GM18909 (cell line): ENCODE measurements around the gene LRGUK.
A peak's percentile ranks its signal among the peaks of the same experiment; 100 is the strongest.
"Not testable (repeated sequence)": the region's sequence is repeated elsewhere in the genome, so short reads cannot be mapped to it uniquely, and the experiment has no call there.

Experiments used
- ATAC-seq: cut with Tn5 transposase; IDR thresholded peaks from one replicate; pipeline ENCODE4 v1.9.1; 2021; ENCODE audit warnings: mild to moderate bottlenecking; ENCODE audit not compliant: unreplicated experiment, poor library complexity

LRGUK gene

DNA sequence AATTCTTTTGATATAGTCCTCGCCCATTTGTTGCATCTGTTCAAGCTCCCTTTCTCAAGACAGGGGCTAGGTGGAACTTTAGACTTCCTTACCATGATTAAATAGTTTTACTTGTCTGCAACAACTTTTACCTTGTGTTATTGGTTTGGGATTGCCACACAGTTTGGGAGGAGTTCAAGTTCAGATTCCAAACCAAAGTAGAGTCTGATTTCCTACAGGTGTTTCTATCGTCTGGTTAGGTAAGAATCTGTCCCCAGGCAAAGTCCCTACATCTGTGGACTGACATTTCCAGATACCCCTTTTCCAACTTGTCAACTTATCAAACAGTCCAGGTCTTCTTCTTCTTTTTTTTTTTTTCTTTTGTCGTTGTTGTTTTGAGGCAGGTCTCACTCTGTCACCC is 93.1 kb downstream of the LRGUK start:
- no peak for ATAC-seq

DNA sequence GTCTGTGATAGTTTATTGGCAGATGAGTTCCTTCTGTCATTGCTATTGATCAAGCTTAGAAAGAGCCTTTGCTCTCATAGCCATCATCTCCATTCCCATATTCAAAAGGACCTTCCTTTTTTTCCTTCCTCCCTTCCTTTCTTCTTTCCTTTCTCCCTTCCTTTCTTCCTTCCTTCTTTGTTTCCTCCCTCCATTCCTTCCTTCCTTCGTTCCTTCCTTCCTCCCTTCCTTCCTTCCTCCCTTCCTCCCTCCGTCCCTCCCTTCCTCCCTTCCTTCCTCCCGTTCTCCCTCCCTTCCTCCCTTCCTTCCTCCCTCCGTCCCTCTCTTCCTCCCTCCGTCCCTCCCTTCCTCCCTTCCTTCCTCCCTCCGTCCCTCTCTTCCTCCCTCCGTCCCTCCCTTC is 104.2 kb downstream of the LRGUK start:
- ATAC-seq = not testable (repeated sequence)

DNA sequence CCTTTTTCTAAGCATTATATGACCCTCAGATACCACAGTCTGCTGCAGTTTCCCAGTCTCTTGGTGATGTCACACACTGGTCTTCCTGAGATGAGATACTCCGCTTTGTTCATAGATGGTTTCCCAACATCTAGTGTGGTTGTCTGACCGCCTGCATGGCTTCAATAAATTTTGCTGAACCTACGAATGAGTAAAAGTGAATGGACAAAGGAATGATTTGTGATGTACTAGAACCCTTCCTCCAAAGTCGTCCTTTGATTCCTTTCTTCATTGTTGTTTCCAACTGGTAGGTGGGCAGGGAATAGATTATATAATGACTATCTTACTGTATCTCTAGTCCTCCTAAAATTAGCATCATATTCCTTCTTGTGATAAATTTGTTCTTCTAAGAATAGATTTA is 107.1 kb downstream of the LRGUK start:
- no peak for ATAC-seq

DNA sequence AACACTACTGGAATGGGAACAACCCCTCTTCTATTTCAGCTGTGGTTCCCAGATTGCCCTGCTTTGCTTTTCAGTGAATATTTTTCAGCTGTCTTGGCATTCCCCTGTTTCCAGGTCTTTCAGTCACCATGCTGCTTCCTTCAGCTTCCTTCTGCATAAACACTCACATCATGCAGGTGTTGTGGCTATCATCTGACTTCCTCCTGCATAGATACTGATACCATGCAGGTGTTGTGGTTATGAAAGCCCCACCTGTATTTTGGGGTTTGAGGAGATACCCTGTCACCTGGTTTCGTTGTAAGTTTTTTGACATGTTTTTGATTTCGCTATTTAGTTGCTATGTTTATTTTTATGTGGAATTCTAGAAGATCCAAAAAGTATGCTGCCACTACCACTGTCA is 118.1 kb downstream of the LRGUK start:
- ATAC-seq = no peak

DNA sequence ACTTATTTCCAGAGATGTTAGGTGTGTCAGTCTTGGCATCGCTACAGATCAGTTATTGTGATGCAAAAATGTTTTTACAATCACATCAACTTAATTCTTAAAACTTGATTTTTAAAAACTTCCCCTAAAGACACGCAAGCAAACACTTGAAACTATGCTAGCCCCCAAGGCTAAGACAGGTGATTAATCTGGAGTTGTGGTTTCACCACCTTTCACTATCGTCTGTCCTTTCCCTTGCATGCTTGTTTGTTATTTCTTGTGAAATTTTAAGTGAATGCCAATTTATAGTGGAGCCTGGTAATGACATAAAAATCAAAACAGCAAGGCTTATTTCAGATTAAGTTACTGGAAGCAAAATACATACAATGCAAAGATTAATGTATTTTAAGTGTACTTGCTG is 119.2 kb downstream of the LRGUK start:
- ATAC-seq = no peak

DNA sequence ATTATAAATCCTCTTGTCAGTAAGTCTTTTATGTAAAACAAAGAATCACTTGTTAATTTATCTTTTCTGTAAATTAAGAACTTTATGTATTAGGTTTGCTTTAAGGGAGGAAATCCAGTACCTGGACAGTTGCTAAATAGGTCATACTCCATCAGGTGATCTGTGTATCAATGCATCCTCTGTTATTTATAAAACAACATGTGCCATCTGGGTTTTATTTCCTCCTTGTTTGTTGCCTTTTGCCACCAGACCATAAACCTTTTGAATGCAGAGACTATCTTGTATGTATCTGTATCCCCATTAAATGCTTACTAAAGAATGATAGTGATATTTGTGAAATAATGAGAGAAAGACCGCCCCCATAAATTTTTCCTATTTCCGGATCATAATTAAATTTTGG is 119.6 kb downstream of the LRGUK start:
- no peak for ATAC-seq

DNA sequence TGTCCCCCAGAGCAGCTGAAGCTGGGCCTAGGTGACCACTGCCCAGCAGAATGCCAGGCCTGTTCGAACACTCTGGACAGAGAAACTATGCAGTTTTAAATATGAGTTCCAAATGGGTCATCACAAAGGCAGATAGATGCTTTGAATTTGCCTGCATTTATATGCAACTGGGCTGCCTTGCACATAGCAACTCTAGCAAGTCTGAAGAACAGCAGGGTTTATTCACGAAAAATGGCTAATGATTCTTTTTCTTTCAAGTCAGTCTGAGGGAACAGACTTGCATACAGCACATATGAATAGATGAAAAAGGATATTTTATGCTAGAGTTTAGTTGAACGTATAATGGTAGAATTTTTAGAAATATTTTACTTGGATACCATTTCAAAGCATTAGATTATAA is 121.1 kb downstream of the LRGUK start:
- no peak for ATAC-seq

DNA sequence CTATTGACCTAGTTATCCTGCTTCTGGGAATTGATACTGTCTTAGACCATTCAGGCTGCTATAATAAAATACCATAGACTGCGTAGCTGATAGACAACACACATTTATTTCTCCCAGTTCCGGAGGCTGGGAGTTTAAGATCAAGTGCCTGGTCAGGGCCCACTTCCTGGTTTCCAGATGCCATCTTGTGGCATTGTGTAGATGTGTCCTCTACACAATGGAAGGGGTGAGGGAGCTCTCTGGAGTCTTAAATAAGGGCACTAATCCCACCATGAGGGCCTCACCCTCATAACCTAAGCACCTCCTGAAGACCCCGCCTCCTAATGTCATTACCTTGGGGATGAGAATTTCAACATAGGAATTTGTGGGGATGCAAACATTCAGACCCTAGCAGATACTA is 127.2 kb downstream of the LRGUK start:
- ATAC-seq = no peak

DNA sequence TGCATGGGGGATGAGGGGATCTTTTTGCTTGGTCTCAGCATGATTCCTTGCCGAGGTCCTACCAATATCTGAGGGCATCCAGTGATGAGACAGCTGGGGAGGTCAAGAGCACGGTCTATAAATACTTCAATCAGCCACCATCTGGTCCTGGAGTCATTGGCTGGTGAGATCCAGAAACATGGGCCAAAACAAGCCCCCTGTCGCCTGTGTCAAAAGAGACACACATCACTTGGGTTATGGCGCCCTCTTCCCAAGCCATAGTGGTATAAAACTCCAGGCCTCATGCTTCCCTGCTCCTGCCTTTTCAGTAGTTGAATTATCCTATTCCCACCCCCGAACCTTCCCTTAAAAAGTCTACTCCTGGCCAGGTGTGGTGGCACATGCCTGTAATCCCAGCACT is 128.7 kb downstream of the LRGUK start:
- no peak for ATAC-seq

DNA sequence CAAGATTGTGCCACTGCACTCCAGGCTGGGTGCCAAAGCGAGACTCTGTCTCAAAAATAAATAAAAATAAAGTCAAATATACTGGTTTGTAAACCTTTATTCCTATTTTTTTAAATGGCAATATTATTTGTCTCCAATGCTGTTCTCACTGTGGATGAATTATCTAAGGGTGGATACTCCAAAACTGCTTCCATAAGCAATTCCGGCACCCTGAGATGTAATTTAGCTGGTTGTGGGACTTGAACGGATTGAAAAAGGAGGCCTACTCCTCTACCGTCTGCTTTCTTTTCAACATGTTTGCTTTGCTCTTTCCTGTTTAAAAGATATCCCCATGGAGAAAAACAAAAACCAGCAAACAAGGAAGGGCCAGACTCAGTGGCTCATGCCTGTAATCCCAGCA is 135.2 kb downstream of the LRGUK start:
- ATAC-seq = no peak

DNA sequence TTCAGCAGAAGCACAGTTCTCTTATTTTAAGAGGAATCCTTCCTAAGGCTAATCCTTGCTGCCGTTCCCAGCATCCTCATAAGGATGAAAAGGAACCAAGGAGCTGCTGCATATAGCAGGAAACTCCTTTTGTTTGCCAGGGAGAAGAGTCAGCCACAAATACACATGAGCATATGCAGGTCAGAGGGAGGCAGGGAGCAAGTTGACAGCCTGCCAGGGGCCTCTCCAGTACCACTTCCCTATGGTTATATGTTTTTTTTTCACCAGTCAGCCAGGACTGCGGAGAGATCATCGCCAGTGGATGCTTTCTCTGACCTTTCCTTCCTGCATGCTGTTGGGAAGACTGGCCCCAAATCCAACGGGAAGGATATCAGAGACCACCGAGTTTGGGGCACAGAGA is 149.8 kb downstream of the LRGUK start:
- ATAC-seq = no peak

DNA sequence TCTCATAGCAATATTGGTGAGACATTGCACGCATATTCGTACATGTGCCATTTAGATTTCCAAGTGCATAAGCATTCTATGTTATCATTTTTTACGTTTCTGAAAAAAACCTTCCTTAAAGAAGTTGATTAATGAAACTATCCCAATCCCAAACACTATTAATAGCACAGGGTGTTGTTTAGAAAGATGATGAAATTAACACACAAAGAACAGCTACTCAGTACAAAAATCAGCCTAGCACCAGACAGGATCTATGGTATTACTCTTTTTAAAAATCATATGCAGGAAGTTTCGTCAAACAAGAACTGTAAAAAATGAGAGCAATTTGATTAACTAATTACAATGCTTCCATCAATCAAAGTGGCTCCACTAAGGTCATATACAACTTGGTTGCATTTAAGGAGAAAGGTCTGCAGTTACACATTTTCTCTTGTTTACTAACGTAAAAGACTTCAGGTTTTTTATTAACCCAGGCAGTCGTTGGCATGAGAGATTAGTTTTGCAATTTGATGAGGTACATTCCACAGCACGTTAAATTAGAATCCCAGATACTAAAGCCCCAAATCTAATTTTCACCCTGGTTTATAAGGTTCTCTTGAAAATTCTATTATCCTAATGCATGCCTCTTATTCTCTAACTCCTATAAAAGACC is 151.5 kb downstream of the LRGUK start:
- ATAC-seq = no peak

DNA sequence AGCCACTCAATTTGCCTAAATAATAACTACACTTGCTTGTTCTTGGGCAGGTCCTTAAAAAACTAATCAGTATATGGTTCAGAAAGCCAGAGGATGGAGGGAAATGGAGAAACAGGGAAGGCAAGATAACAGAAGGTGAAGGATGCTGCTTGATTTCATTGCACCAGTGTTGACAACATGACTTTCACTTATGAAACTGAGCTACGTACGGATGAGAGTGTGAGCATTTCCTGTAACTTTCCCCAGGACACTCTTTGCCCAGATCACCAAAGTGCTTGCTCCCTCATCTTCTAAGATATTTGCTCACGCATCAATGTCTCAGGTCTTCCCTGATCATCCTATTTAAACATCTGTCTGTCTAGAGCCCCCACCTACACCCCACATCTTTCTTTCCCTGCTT is 152.2 kb downstream of the LRGUK start:
- no peak for ATAC-seq

DNA sequence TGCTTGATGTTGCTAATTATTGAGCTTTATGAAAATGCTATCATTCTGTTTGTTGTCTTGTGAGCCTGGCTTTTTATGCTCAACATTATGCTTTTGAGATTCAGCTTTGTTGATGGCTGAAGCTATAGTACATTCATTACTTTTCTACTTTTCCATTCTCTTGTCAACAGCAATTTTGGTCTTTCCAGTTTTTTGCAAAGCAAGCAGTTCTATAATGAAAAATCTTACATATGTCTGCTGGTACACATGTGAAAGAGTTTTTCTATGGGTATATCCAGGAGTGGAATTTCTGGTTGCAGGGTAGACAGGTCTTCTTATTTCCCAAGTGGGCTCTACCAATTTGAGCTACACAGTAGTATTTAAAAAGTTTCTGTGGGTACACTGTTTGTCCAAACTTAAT is 152.8 kb downstream of the LRGUK start:
- no peak for ATAC-seq

DNA sequence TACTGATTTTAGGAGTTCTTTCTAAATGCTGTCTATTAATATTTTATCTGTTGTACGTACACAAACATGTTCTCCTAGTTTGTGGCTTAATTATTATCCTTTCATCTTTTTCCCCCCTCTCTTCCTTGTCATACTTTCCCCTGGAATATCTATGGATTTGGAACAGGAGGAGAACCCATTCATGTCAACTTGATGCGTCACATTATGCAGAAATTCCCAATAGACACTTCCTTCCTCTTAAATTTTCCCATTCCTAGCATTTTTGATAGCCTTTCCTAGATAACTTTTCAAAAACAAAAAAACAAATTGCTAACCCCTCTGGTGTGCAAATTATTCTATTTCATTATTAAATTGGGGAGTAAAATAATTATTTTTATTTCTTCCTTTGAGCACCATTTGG is 153.4 kb downstream of the LRGUK start:
- ATAC-seq = no peak

DNA sequence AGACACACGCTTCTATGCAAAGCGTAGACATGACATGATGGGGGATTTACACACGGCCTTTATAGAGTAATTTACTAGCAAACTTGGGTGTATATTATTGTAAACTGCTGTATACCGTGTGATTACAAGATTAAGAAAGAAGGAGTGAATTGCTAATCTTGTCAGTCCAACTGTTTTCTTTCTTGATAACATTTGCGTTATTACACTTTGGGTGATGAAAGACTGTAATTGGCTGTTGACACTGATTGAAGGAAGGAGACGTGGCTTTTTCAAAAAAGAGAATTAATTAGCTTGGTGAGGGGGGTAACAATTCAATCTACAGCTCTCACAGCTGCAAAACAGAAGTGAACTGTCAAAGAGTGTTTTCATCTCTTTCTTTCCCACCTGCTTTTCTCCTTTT is 156.9 kb downstream of the LRGUK start:
- ATAC-seq = no peak

DNA sequence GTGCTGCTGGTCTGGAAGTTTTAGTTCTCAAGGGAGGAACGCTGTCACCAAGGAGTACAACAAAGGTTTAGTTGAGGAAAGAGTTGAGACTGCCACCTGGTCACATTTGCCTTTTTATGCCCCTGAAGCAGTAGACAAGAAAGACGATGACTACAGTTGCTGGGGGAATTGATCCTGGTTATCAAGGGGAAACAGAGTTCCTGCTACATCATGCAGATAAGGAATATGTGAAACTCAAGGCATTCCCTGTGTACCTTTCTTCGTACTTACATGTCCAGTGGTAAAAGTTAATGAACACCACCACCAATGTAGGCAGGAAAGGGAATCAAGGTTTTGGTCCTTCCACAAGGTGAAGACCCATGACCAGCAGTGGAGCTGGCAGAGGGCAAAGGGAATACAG is 157.8 kb downstream of the LRGUK start:
- no peak for ATAC-seq

DNA sequence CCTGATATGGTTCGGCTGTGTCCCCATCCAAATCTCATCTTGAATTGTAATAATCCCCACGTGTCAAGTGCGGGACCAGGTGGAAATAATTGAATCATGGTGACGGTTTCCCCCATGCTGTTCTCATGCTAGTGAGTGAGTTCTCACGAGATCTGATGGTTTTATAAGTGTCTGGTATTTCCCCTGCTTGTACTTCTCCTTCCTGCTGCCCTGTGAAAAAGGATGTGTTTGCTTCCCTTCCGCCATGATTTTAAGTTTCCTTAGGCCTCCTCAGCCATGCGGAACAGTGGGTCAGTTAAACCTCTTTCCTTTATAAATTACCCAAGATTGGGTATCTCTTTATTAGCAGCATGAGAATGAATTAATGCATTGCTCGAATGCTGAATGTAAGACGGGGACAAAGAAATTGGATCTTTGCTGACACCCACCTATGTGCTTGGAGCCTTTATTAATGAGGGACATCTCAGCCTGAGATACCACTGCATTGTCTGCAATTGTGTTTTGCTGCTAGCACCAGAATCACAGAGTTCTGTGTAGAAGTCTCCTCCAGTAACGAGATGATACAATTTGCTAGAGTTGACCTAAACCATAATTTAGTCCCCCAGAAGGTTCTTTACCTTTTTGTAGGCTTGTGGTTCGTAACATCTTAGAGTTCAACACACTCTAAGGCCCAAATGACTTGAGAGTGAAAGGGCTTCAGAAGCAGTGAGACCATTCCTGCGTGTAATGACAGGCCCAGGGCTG is 160.9 kb downstream of the LRGUK start:
- ATAC-seq = no peak

DNA sequence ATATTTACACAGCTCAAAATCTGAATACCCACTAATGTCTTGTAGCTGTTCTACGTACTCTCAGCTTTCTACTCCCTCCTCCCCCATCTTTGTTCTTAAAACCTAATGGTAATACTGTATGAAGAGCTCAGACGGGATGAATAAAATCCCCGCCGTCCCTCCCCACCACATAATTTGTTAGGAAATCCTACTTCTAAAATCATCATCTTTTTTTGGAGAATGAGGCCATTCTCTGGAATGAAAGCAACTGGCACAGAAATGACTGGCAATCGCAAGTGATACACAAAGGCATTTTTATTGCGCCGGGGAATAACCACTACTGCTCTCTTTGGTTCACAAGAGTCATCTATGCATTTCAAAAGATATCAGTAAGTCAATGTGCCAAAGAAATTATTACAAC is 162.3 kb downstream of the LRGUK start:
- no peak for ATAC-seq

DNA sequence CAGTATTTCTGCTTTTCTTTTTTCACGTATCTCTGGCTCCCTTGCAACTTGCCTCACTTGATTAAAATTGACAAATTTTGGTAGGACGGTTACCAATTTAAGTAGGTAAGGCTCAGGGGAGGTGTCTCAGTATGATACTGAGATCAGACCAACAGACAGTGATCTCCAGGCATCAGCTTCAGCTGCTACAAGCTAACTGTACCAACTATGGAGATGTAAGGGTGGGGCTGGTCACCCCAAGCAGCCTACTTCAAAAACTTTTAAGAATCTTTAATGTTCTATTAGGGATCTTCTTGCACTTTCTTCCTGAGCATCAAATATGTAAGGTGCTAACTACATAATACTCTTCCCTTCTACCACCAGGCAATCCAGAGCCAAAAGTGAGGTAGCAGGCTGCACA is 162.7 kb downstream of the LRGUK start:
- no peak for ATAC-seq

DNA sequence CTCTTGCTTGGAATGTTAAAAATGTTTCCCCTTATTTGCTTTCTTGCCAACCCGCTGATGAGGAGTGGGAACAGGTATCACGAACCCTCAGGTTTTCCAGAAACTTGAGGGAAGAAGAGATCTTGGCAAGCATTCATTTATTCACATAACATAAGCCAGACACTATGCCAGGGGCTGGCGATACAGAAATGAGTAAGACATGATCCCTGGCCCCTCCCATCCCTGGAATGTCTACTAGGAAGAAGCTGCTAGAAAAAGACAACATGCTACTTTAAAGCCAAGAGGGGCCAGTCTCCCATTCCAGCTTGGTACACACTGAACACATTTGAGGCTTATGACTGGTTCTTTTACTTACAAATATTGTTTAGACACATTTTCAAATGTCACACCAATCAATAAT is 163.1 kb downstream of the LRGUK start:
- ATAC-seq = no peak

DNA sequence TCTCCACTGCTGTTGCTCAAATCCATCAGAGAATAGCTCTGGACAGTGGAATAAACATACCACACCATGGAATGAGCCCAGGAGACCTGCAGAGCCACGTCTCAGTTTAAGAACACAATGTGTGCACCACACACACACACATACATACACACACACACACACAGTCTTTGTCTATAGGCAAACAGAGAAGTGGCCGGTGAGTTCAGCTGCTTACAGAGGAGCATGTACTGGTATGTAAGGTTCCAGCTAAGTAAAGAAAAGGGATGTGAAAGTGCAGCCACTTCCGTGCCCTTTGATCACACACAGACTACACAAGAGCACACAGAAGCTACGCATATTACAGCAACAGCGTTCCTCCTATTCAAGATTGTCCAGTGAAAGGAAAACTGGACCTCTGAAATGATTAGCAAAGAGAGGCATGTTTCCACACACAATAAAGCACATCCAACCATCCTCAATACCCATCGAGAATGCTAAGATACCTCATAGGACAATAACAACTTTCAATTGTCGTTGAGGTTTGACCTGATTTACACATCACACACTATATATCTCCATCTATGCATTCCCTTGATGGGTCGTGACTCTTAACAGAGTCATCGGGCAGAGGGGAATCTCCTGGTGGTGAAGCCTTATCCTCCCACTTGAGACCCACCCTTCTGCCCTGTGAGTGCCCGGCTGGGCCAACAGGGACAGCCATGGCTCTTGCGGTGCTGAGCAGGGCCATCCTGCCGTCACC is 166.0 kb downstream of the LRGUK start:
- ATAC-seq = peak; percentile 100
